SK-N-SH (cell line): ENCODE results near the gene HPCAL1.

Experiments used
- CTCF ChIP-seq: fragments of 200-600 bp; sonication (generic); IDR thresholded peaks from 2 replicates; pipeline ENCODE4 v1.6.1; 2017; ENCODE audit warnings: antibody characterized with exemption, mild to moderate bottlenecking, moderate library complexity
- GATA2 ChIP-seq: sonication (generic); formaldehyde crosslinking; IDR thresholded peaks from 2 replicates; pipeline ENCODE4 v1.5.0; 2020; ENCODE audit warnings: mild to moderate bottlenecking, missing genetic modification reagents
- IRF3 ChIP-seq: fragments of 150-350 bp; IDR thresholded peaks from 2 replicates; pipeline ENCODE4 v1.6.1; 2016; ENCODE audit warnings: mild to moderate bottlenecking, low read depth, low read length
- MAX ChIP-seq: IDR thresholded peaks from 2 replicates; pipeline ENCODE4 v1.4.0; 2012; ENCODE audit warnings: low read depth
- NRF1 ChIP-seq: IDR thresholded peaks from 2 replicates; pipeline ENCODE4 v1.6.1; 2012; ENCODE audit warnings: low read depth, mild to moderate bottlenecking, low read length
- POLR2AphosphoS5 ChIP-seq: IDR thresholded peaks from 2 replicates; pipeline ENCODE4 v1.6.1; 2012; ENCODE audit warnings: low read depth, low read length
- REST ChIP-seq: IDR thresholded peaks from 2 replicates; pipeline ENCODE4 v1.6.1; 2012; ENCODE audit warnings: mild to moderate bottlenecking, low read depth, low read length, moderate library complexity
- SMC3 ChIP-seq: IDR thresholded peaks from 2 replicates; pipeline ENCODE4 v1.6.1; 2012; ENCODE audit warnings: low read depth, low read length, improper control_type of control experiment
- TAF1 ChIP-seq: IDR thresholded peaks from 2 replicates; pipeline ENCODE4 v1.6.1; 2012; ENCODE audit warnings: low read depth, mild to moderate bottlenecking, low read length, moderate library complexity, borderline replicate concordance
- TCF12 ChIP-seq: IDR thresholded peaks from 2 replicates; pipeline ENCODE4 v1.4.0; 2012
- USF1 ChIP-seq: IDR thresholded peaks from 2 replicates; pipeline ENCODE4 v1.4.0; 2012; ENCODE audit warnings: low read depth, borderline replicate concordance
- YY1 ChIP-seq: IDR thresholded peaks from 2 replicates; pipeline ENCODE4 v1.4.0; 2012; ENCODE audit warnings: low read depth, mild to moderate bottlenecking

GRCh38 chr2:10345126-10345525 is 42.4 kb downstream of the HPCAL1 start:
- TF ChIP-seq CTCF (no peak), IRF3 (no peak), USF1 (no peak), YY1 (no peak), GATA2 (CRISPR knock-in tag) (no peak), TAF1 (no peak), POLR2AphosphoS5 (no peak), TCF12 (no peak), MAX (no peak), SMC3 (no peak), NRF1 (no peak), REST (no peak)
